ENCODE data around the gene MPP2.
A peak's percentile ranks its signal among the peaks of the same experiment; 100 is the strongest.
"Not testable (repeated sequence)": the region's sequence is repeated elsewhere in the genome, so short reads cannot be mapped to it uniquely, and the experiment has no call there.

Gene MPP2

DNA sequence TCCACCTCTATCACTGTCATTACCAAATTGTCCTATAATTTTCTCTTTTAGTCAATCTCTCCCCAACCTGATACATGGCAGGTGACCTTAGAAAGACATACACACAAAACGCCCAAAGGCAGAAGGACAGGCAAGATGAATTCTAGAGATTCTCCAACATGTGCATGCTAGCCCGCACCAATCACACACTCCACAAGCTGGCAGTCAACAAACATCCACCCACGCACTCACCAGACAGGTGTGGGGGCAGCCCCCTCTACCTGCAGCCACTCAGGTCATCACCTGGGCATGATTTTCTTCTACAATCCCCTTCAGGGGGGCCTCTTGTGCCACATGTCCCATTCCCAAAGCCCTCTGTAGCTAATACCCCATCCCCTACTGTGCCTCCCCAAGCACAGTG is 9.5 kb downstream of the MPP2 start:
- ChIA-PET POLR2A (interaction anchor here (1.5 kb wide), 1 partner anchor 9 kb away, joined by 4 read pairs; the partner anchor contains the start of gene MPP2), CTCF (interaction anchor here (2.2 to 5.5 kb wide), 2 partner anchors 13 to 18 kb away, joined by 27 to 39 read pairs; no protein-coding TSS in a partner anchor)
- no peak overlapping the region for H3K4me3 ChIP-seq (ENCODE audit: low read depth, low read length)
- H3K27ac ChIP-seq (ENCODE audit: extremely low read depth, low read depth, low read length) = no peak overlapping the region
- TF ChIP-seq ZNF645 (tag by site-specific recombination; IDR thresholded peaks at IDR 0.05) (no peak), EGR2 (tag by site-specific recombination; IDR thresholded peaks at IDR 0.05; ENCODE audit: low read depth) (0 out of 2 replicates have a peak, but pooled peaks have one; percentile 22), ZIC2 (tag by site-specific recombination; IDR thresholded peaks at IDR 0.05) (no peak), ZNF777 (tag by site-specific recombination; IDR thresholded peaks at IDR 0.05; ENCODE audit: borderline replicate concordance) (no peak)
- H3K9me3 ChIP-seq (ENCODE audit: control insufficient read depth, insufficient read depth, low read depth, low read length) = no peaks in the 10 kb centered on the region
- peaks cover 11% of the 10 kb centered on the region; the same call in 1 of the 2 replicates for H3K4me1 ChIP-seq (ENCODE audit: control insufficient read depth, insufficient read depth, low read length)
- H3K36me3 ChIP-seq (ENCODE audit: control insufficient read depth in 2 of 2, insufficient read depth in 1 of 2, low read length in 2 of 2) = peaks cover 0 to 24% of the 10 kb centered on the region in 2 experiments; a peak in 2 of 3 replicates

DNA sequence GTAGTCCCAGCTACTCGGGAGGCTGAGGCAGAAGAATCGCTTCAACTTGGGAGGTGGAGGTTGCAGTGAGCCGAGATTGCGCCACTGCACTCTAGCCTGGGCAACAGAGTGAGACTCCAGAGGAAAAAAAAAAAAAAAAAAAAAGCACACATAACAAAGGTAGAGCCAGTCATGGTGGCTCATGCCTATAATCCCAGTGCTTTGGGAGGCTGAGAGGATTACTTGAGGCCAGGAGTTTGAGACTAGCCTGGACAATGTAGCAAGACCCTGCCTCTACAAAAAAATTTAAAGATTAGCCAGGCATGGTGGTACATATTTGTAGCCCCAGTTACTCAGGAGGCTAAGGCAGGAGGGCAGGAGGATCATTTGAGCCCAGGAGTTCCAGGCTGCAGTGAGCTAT is 12.8 kb downstream of the MPP2 start:
- POLR2A ChIA-PET = interaction anchor here (0.7 to 1.1 kb wide), 2 partner anchors 25 to 410 kb away, joined by 3 to 5 read pairs; no protein-coding TSS in a partner anchor
- CTCF ChIA-PET = interaction anchor here (0.7 to 9.7 kb wide), 4 partner anchors 13 to 228 kb away, joined by 3 to 106 read pairs (median 9); partner anchors contain the start of gene MPP2
- H3K4me1 ChIP-seq (ENCODE audit: control insufficient read depth, insufficient read depth, low read length) = not testable (repeated sequence)

DNA sequence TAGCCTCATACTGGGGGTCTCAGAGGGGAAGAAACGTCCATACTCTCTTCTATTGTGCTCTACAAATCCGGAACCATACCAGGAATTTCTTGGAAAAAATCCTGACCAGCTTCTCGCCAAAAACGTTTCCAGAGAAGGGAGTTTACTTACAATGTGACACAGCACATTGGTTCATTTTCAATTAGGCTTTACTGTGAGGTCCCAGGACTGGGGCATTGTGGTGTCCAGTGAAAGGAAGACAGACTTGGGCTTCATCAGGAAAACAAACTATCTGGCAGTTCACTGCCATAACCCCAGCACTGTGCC is 14.7 kb downstream of the MPP2 start:
- no peak overlapping the region for H3K4me3 ChIP-seq (ENCODE audit: low read depth, low read length)
- no peak overlapping the region for H3K27ac ChIP-seq (ENCODE audit: extremely low read depth, low read depth, low read length)
- H3K36me3 ChIP-seq (ENCODE audit: control insufficient read depth in 2 of 2, insufficient read depth in 1 of 2, low read length in 2 of 2) = peaks cover 0 to 20% of the 10 kb centered on the region in 2 experiments; a peak in 2 of 3 replicates
- ChIA-PET CTCF (interaction anchor here (0.5 to 9.7 kb wide), 7 partner anchors 13 to 778 kb away, joined by 3 to 106 read pairs (median 4); partner anchors contain the start of gene CD300LG), POLR2A (no interaction called here)
- H3K9me3 ChIP-seq (ENCODE audit: control insufficient read depth, insufficient read depth, low read depth, low read length) = no peaks in the 10 kb centered on the region
- no peaks in the 10 kb centered on the region for H3K4me1 ChIP-seq (ENCODE audit: control insufficient read depth, insufficient read depth, low read length)
- TF ChIP-seq KLF7 (tag by site-specific recombination; IDR thresholded peaks at IDR 0.05; ENCODE audit: borderline replicate concordance) (no peak), ZNF121 (tag by site-specific recombination; IDR thresholded peaks at IDR 0.05) (no peak), SP7 (tag by site-specific recombination; IDR thresholded peaks at IDR 0.05) (no peak), ZNF146 (tag by site-specific recombination; IDR thresholded peaks at IDR 0.05) (no peak), RBAK (tag by site-specific recombination; IDR thresholded peaks at IDR 0.05) (no peak), ZNF513 (tag by site-specific recombination; IDR thresholded peaks at IDR 0.05) (no peak), BCL11A (tag by site-specific recombination; IDR thresholded peaks at IDR 0.05; ENCODE audit: low read depth) (no peak), OSR2 (tag by site-specific recombination; IDR thresholded peaks at IDR 0.05) (no peak), ZNF19 (tag by site-specific recombination; IDR thresholded peaks at IDR 0.05; ENCODE audit: low read depth) (no peak), ZNF610 (tag by site-specific recombination; IDR thresholded peaks at IDR 0.05; ENCODE audit: borderline replicate concordance) (no peak), ZBTB7A (tag by site-specific recombination; IDR thresholded peaks at IDR 0.05; ENCODE audit: low read depth) (no peak), ZNF416 (tag by site-specific recombination; IDR thresholded peaks at IDR 0.05) (no peak), ZNF26 (tag by site-specific recombination; IDR thresholded peaks at IDR 0.05) (no peak), ZNF155 (tag by site-specific recombination; IDR thresholded peaks at IDR 0.05) (no peak), ZFP3 (tag by site-specific recombination; IDR thresholded peaks at IDR 0.05; ENCODE audit: low read depth) (no peak), ZNF2 (tag by site-specific recombination; IDR thresholded peaks at IDR 0.05) (no peak), ZNF658 (tag by site-specific recombination; IDR thresholded peaks at IDR 0.05) (no peak)
- TF ChIP-seq, protein P1, sequence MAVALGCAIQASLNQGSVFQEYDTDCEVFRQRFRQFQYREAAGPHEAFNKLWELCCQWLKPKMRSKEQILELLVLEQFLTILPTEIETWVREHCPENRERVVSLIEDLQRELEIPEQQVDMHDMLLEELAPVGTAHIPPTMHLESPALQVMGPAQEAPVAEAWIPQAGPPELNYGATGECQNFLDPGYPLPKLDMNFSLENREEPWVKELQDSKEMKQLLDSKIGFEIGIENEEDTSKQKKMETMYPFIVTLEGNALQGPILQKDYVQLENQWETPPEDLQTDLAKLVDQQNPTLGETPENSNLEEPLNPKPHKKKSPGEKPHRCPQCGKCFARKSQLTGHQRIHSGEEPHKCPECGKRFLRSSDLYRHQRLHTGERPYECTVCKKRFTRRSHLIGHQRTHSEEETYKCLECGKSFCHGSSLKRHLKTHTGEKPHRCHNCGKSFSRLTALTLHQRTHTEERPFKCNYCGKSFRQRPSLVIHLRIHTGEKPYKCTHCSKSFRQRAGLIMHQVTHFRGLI (tag by site-specific recombination; IDR thresholded peaks at IDR 0.05) = no peak
- TF ChIP-seq, protein P2, sequence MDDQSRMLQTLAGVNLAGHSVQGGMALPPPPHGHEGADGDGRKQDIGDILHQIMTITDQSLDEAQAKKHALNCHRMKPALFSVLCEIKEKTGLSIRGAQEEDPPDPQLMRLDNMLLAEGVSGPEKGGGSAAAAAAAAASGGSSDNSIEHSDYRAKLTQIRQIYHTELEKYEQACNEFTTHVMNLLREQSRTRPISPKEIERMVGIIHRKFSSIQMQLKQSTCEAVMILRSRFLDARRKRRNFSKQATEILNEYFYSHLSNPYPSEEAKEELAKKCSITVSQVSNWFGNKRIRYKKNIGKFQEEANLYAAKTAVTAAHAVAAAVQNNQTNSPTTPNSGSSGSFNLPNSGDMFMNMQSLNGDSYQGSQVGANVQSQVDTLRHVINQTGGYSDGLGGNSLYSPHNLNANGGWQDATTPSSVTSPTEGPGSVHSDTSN (CRISPR knock-in tag; IDR thresholded peaks at IDR 0.05) = no peak

More for the DNA sequence above, 12.8 kb downstream of the MPP2 start:
- TF ChIP-seq ZNF121 (tag by site-specific recombination; IDR thresholded peaks at IDR 0.05) = peak; percentile 70
- not testable (repeated sequence) for H3K9me3 ChIP-seq (ENCODE audit: control insufficient read depth, insufficient read depth, low read depth, low read length); H3K4me3 ChIP-seq (ENCODE audit: low read depth, low read length); H3K27ac ChIP-seq (ENCODE audit: extremely low read depth, low read depth, low read length)
- peaks cover 0 to 24% of the 10 kb centered on the region in 2 experiments; a peak in 2 of 3 replicates for H3K36me3 ChIP-seq (ENCODE audit: control insufficient read depth in 2 of 2, insufficient read depth in 1 of 2, low read length in 2 of 2)
